Lung (tissue), 16 donors: ENCODE results near the gene BIN1. TPM values are rescaled to one million over a fixed set of nuclear protein-coding genes. Genes with fewer than 3 reads are reported as not detected.

ENCODE experiments used
- ATAC-seq: fragments of 200-7000 bp; cut with Tn5 transposase; one replicate; pipeline ENCODE4 v1.9.1; 2020; ENCODE audit warnings: moderate number of reproducible peaks; ENCODE audit not compliant: insufficient read depth, low FRiP score
- DNase-seq, 3 donors: peaks; one replicate each; pipeline ENCODE4 v3.0.0-alpha.2; 2013 to 2017
- H3K27ac ChIP-seq, 2 donors: one replicate each; pipeline ENCODE4 v1.5.1; 2013; ENCODE audit warnings: mild to moderate bottlenecking in 2 of 2, moderate library complexity in 2 of 2, control low read depth in 1 of 2, inconsistent platforms in 1 of 2, low read depth in 1 of 2, low read length in 1 of 2
- H3K27me3 ChIP-seq, 3 donors: one replicate each; pipeline ENCODE4 v1.5.1; 2013; ENCODE audit warnings: low read length in 2 of 3; ENCODE audit not compliant: control insufficient read depth in 3 of 3, insufficient read depth in 3 of 3
- H3K36me3 ChIP-seq, 4 donors: one replicate each; pipeline ENCODE4 v1.5.1; 2013; ENCODE audit warnings: low read length in 4 of 4, mild to moderate bottlenecking in 1 of 4, moderate library complexity in 1 of 4; ENCODE audit not compliant: control insufficient read depth in 4 of 4, insufficient read depth in 4 of 4
- H3K4me1 ChIP-seq, 5 donors: one replicate each; pipeline ENCODE4 v1.5.1; 2013; ENCODE audit warnings: low read length in 5 of 5, mild to moderate bottlenecking in 2 of 5, moderate library complexity in 1 of 5; ENCODE audit not compliant: control insufficient read depth in 5 of 5, insufficient read depth in 5 of 5
- H3K4me3 ChIP-seq: one replicate; pipeline ENCODE4 v1.5.1; 2013; ENCODE audit warnings: mild to moderate bottlenecking, control low read depth, moderate library complexity
- H3K9ac ChIP-seq, 2 donors: one replicate each; pipeline ENCODE4 v1.5.1; 2013; ENCODE audit warnings: low read length in 2 of 2, control low read depth in 1 of 2; ENCODE audit not compliant: insufficient read depth in 1 of 2
- H3K9me3 ChIP-seq, 4 donors: one replicate each; pipeline ENCODE4 v1.5.1; 2013; ENCODE audit warnings: low read length in 3 of 4, mild to moderate bottlenecking in 1 of 4, moderate library complexity in 1 of 4; ENCODE audit not compliant: control insufficient read depth in 4 of 4, insufficient read depth in 3 of 4
- WGBS, 2 donors: extraction: QIAGEN DNeasy Blood & Tissue Kit; methylation state at CpG; one replicate each; pipeline ENCODE4 v1.1.7; 2013; 5-methylcytosine and 5-hydroxymethylcytosine counted together
- long read RNA-seq, 5 donors: transcript quantifications; one replicate each; lab custom pipeline, GENCODE V29; 2026
- polyA plus RNA-seq, 2 donors: library from polyadenylated mRNA; stranded (reverse); fragments of 200-250 nt; gene quantifications; one replicate each; pipeline ENCODE4 v1.2.1, GENCODE V29; 2013
- total RNA-seq, 2 donors: library from RNA; depleted of rRNA in 1 of 2; stranded (reverse); fragments of >200 nt in 1 of 2; gene quantifications; one replicate each; pipeline ENCODE4 v1.2.1, GENCODE V29; 2014 to 2021
- TF ChIP-seq, protein P1 (sequence below): IDR thresholded peaks from 2 replicates; pipeline ENCODE4 v1.5.1; 2012; ENCODE audit warnings: mild to moderate bottlenecking; ENCODE audit errors: control extremely low read depth, extremely low read depth
- donor health status: control.
- donor health status: control.
- donor health status: Bipolar disorder and iron deficiency.
- donor health status: healthy.
- donor health status: DM: yes; HTN: yes; CAD: no.

BIN1 gene, protein sequence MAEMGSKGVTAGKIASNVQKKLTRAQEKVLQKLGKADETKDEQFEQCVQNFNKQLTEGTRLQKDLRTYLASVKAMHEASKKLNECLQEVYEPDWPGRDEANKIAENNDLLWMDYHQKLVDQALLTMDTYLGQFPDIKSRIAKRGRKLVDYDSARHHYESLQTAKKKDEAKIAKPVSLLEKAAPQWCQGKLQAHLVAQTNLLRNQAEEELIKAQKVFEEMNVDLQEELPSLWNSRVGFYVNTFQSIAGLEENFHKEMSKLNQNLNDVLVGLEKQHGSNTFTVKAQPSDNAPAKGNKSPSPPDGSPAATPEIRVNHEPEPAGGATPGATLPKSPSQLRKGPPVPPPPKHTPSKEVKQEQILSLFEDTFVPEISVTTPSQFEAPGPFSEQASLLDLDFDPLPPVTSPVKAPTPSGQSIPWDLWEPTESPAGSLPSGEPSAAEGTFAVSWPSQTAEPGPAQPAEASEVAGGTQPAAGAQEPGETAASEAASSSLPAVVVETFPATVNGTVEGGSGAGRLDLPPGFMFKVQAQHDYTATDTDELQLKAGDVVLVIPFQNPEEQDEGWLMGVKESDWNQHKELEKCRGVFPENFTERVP
- total RNA-seq (10 to 100 TPM; 36.1 to 41.7 TPM), polyA plus RNA-seq (10 to 100 TPM; 28.8 to 36.2 TPM)
- long read RNA-seq, donor 1, transcript BIN1-211 (14 exons, 2,143 nt): minor isoform, 5 of 23 reads
- long read RNA-seq, donor 1, transcript BIN1-209 (15 exons, 2,293 nt): major isoform, 7 of 23 reads
- long read RNA-seq, donor 1, partial matches to known transcripts: 11 of 23 reads
- long read RNA-seq, donor 1, other reads (novel, unspliced or antisense): 0 of 23 reads
- long read RNA-seq, donor 2, transcript BIN1-209 (15 exons, 2,293 nt): major isoform, 5 of 16 reads
- long read RNA-seq, donor 2, partial matches to known transcripts: 10 of 16 reads
- long read RNA-seq, donor 2, other reads (novel, unspliced or antisense): 0 of 16 reads
- long read RNA-seq, donor 3, transcript BIN1-209 (15 exons, 2,293 nt): major isoform, 8 of 10 reads
- long read RNA-seq, donor 3, partial matches to known transcripts: 0 of 10 reads
- long read RNA-seq, donor 3, other reads (novel, unspliced or antisense): 0 of 10 reads
- long read RNA-seq, donor 4, partial matches to known transcripts: 17 of 20 reads
- long read RNA-seq, donor 4, other reads (novel, unspliced or antisense): 0 of 20 reads
- long read RNA-seq, donor 5, transcript BIN1-209 (15 exons, 2,293 nt): minor isoform, 7 of 25 reads
- long read RNA-seq, donor 5, transcript BIN1-211 (14 exons, 2,143 nt): major isoform, 9 of 25 reads
- long read RNA-seq, donor 5, partial matches to known transcripts: 7 of 25 reads
- long read RNA-seq, donor 5, other reads (novel, unspliced or antisense): 0 of 25 reads

DNA sequence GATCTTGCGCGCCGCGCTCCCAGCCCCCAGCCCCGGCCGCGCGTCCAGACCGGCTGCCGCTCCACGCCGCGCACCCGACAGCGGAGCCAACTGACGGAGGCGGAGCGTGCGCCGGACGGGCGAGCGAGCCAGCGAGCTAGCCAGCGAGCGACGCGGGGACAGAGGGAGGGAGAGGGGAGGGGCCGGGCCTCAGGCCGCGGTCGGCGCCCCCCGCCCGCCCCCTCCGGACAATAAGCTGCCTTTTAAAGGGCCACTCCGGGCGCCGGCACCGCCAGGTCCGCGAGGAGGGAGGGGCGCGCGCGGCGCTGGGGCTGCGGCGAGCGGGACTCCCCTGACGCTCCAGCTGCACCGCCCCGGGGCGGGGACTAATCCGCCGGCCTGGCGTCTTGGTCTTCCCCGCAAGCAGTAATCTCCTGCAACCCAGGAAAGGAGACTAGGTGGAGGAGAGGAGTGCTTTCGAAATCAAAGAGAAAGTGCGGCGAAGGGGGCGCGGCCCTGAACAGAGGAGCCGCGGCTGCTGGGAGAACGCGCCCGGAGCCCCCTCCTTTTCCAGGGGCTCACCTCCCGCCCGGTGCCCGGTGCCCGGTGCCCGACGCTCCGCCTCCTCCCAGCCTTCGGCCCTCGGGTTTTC is at the start of gene BIN1:
BIN1 (minus strand) TSS at position 164 of the 631 bp plus-strand sequence. CDS start 211 bp downstream, outside the sequence.
- H3K9me3 ChIP-seq: no peaks in the 10 kb centered on the region
- H3K27me3 ChIP-seq: no peaks in the 10 kb centered on the region
- TF ChIP-seq, protein P1, sequence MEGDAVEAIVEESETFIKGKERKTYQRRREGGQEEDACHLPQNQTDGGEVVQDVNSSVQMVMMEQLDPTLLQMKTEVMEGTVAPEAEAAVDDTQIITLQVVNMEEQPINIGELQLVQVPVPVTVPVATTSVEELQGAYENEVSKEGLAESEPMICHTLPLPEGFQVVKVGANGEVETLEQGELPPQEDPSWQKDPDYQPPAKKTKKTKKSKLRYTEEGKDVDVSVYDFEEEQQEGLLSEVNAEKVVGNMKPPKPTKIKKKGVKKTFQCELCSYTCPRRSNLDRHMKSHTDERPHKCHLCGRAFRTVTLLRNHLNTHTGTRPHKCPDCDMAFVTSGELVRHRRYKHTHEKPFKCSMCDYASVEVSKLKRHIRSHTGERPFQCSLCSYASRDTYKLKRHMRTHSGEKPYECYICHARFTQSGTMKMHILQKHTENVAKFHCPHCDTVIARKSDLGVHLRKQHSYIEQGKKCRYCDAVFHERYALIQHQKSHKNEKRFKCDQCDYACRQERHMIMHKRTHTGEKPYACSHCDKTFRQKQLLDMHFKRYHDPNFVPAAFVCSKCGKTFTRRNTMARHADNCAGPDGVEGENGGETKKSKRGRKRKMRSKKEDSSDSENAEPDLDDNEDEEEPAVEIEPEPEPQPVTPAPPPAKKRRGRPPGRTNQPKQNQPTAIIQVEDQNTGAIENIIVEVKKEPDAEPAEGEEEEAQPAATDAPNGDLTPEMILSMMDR: no peak
- ATAC-seq (peak; percentile 87), DNase-seq (peak; percentile 89 to 92 (median 90))
- 0 to 1% methylated on average over 44 to 77 of the region's 77 CpGs for WGBS, 2 donors
- H3K27ac ChIP-seq: peak within 1 kb of the TSS; percentile 13 to 84
- peak within 1 kb of the TSS; percentile 85 for H3K4me3 ChIP-seq
- H3K4me1 ChIP-seq: peaks cover 0 to 45% (median 20%) of the 10 kb centered on the region in 5 donors
- peaks cover 0 to 3% (median 1%) of the 10 kb centered on the region in 4 donors for H3K36me3 ChIP-seq
- peak within 1 kb of the TSS; percentile 37 to 63 for H3K9ac ChIP-seq

DNA sequence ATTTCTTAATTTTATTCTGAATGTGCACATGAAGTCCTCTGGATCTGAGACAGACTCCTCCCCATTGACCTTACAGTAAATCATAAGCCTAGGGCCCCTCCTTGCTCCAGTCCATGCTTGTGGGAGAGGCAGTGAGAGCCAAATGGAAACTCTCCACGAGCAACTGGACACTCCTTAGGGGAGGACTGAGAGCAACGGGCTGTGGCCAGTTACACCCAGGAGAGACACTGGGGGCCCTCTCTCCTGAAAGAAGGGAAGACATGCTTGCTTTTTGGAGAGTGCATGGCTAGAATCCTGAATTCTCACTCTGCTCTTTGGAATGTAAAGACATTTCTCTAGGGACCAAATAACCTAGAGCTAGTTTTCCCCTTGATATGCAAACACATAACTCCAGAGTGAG is 49.0 kb upstream of the BIN1 start:
- TF ChIP-seq, protein P1: no peak
- DNase-seq (peak; percentile 66 to 89 (median 77)), ATAC-seq (peak; percentile 42)
- Histone ChIP-seq H3K4me1 (peaks cover 0 to 45% (median 13%) of the 10 kb centered on the region in 5 donors), H3K9ac (no peak overlapping the region), H3K27ac (no peak overlapping the region), H3K36me3 (no peaks in the 10 kb centered on the region), H3K9me3 (peaks cover 0 to 5% (median 0%) of the 10 kb centered on the region in 4 donors), H3K27me3 (no peaks in the 10 kb centered on the region), H3K4me3 (no peak overlapping the region)
- 48 to 61% methylated on average over 2 of the region's 2 CpGs for WGBS, 2 donors

DNA sequence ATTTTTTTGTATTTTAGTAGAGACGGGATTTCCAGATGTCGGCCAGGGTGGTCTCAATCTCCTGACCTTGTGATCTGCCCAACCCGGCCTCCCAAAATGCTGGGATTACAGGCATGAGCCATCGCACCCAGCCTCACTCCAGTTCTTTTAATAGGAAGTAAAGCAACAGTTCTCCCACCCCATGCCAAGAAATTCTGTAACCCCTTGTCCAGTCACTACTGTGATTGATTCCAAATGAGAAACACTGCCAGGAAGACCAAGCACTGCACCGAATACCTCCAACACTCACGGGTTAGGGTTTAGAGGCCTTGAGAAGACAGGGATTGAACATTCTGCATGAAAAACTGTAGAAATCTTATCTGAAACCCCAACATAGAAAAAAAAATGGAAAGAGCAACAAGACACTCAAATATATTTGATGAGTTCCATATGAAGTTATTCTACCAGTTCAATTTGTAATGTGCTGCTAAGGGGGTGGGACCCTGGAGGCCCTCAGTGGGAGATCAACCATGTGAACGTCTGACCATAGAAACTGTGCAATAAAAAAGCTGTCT is 48.2 kb upstream of the BIN1 start:
- H3K4me1 ChIP-seq: peaks cover 0 to 45% (median 13%) of the 10 kb centered on the region in 5 donors
- H3K9ac ChIP-seq: no peak overlapping the region
- H3K27me3 ChIP-seq: no peaks in the 10 kb centered on the region
- no peak overlapping the region for H3K4me3 ChIP-seq
- no peak overlapping the region for H3K27ac ChIP-seq
- TF ChIP-seq, protein P1: no peak
- 81 to 90% methylated on average over 7 of the region's 7 CpGs for WGBS, 2 donors
- peak; percentile 61 to 90 (median 87) for DNase-seq
- ATAC-seq: no peak
- peaks cover 0 to 5% (median 0%) of the 10 kb centered on the region in 4 donors for H3K9me3 ChIP-seq
- H3K36me3 ChIP-seq: no peaks in the 10 kb centered on the region
